Stimulated activated CD4-positive, alpha-beta T cell treated with anti-CD3 and anti-CD28 coated beads, Interleukin-4, amount 100 ng/mL, for 48 hours (primary cell): Measurements from ENCODE around the gene MYO15B.
"Not testable (repeated sequence)": the region's sequence is repeated elsewhere in the genome, so short reads cannot be mapped to it uniquely, and the experiment has no call there.

Experiments
- DNase-seq, 2 donors: peaks; one replicate each; pipeline ENCODE4 v3.0.0-alpha.2; 2020; ENCODE audit warnings: low read depth in 2 of 2

Gene MYO15B

GRCh38 chr17:75575728-75576127 is 11.9 kb upstream of the MYO15B start:
- DNase-seq: no peak

GRCh38 chr17:75576661-75577060 is 10.9 kb upstream of the MYO15B start:
- no peak for DNase-seq

- DNase-seq: peak; percentile 27 to 41
Observed at GRCh38 chr17:75581121-75581725, 6.4 kb upstream of the MYO15B start.

DNA sequence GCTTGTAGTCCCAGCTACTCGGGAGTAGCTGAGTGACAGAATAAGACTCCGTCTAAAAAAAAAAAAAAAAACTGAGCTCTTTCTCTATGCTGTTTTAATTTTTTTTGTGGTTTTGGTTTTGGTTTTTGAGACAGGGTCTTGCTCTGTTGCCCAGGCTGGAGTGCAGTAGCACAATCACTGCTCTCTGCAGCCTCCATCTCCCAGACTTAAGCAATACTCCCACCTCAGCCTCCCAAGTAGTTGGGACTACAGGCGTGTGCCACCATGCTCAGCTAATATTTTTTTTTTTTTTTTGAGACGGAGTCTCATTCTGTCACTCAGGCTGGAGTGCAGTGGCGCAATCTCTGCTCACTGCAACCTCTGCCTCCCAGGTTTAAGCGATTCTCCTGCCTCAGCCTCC is 4.4 kb upstream of the MYO15B start:
- not testable (repeated sequence) for DNase-seq

GRCh38 chr17:75584849-75585175 is 2.8 kb upstream of the MYO15B start:
- no peak for DNase-seq

- no peak for DNase-seq
Observed at GRCh38 chr17:75588596-75589011, 1.0 kb downstream of the MYO15B start.

- DNase-seq: peak; percentile 98 to 100
Observed at GRCh38 chr17:75589012-75589918, 1.7 kb downstream of the MYO15B start.

DNA sequence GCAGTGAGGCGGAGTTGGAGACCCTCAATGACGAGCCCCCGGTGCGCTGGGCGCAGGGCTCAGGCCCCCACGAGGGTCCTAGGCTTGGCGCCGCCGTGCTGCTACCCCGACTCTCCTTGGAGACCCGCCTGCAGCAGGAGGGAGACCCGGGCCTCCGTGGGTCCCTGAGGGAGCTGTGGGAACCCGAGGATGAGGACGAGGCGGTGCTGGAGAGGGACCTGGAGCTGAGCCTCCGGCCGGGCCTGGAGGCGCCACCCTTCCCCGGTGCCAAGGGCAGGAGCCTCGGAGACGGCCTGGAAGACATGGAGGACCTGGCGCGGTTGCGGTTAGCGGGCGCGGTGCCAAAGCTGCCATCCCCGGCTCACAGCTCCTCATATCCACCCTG is 2.3 kb downstream of the MYO15B start:
- DNase-seq: no peak

- no peak for DNase-seq
Observed at GRCh38 chr17:75590314-75590761, 2.7 kb downstream of the MYO15B start.

DNA sequence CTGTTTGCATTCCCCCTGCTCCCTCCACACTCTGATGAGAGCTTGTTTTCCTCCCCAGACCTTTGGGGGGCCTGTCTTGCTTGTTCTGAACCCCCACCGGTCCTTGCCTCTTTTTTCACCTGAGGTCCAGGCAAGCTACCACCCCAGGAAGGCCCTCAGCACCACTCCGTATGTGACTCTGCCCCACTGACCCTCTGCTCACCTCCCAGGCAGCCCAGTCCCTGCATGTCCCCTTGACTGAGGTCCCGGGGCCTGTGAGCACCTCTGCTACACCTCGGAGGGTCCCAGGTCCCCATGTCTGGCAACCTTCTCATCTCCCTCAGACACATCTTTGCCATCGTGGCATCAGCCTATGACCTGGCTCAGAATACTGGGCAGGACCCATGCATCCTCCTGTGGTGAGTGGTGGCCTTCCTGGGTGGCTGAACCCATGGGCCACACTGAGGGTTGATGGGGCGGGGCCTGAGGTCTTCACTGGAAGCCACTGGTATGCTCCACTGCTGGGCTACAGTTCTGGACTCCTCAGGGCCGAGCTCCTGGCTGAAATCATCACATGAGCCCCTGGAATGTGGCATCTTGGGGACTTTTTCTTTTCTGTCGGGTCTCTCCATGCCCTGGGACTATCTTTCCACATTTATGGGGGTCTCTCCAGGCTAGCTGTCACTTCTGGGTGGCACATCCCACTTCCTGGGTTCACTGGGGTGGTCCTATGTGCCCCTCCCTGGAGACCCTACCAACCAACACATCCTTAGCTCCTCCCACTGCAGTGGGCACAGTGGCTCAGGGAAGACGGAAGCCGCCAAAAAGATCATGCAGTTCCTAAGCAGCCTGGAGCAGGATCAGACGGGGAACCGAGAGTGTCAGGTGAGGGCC is 3.5 kb downstream of the MYO15B start:
- DNase-seq: no peak

- no peak for DNase-seq
Observed at GRCh38 chr17:75591722-75592302, 4.2 kb downstream of the MYO15B start.

GRCh38 chr17:75592348-75593020 is 4.9 kb downstream of the MYO15B start:
- DNase-seq: no peak

DNA sequence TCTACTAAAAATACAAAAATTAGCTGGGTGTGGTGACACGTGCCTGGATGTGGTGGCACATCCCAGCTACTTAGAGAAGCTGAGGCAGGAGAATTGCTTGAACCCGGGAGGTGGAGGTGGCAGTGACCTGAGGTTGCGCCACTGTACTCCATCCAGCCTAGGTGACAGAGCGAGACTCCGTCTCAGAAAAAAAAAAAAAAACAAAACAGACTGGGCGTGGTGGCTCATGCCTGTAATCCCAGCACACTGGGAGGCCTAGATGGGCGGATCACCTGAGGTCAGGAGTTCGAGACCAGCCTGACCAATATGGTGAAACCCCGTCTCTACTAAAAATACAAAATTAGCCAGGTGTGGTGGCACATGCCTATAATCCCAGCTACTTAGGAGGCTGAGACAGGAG is 5.8 kb downstream of the MYO15B start:
- DNase-seq: not testable (repeated sequence)

- no peak for DNase-seq
Observed at GRCh38 chr17:75594499-75595283, 7.1 kb downstream of the MYO15B start.

DNA sequence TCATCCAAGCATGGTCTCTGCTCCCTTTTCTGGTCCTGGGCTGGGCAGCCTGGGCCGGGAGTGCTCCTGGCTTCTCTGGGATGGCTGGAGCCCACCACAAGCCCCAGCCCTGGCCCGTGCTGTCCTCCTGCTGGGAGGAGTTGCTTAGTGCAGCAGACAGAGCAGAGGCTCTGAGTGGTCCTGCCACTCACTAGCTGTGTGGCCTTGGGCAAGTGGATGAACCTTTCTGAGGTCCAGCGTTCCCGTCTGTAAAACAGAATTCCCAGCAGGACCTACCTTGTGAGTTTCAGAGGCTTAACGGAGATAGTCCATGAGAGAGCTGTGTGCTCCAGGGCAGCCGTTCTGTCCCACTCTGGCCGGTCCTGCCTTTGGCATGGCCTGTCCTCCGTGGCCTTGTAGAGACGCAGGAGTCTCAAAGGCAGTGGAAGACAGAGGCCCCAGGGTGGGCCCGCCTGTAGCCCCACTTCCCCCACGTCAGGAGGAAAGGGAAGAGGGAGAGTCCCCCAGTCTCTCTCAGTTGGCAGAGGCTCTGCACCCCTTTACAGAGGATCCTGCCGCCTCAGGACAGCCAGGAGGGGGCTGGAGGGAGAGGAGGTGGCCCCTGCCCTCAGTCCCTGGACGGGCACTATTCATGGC is 7.8 kb downstream of the MYO15B start:
- no peak for DNase-seq

DNA sequence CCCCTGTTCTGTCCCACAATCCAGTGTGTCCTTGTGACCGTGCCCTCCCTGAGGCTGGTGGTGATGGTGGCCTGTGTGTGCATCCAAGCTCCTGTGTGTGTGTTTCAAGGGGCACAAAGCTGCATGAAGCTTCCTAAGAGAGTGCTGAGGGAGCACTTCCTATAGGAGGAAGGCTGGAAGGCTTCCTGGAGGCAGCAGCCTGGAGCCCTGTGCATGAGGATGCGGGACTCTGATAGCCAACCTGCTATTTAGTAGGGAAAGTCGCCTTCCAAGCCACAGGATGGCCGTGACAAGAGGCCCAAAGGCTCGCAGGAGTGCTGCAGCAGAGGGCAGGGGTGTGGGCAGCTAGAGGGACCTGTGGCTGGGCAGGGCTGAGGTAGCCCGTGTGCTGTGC is 8.3 kb downstream of the MYO15B start:
- no peak for DNase-seq

DNA sequence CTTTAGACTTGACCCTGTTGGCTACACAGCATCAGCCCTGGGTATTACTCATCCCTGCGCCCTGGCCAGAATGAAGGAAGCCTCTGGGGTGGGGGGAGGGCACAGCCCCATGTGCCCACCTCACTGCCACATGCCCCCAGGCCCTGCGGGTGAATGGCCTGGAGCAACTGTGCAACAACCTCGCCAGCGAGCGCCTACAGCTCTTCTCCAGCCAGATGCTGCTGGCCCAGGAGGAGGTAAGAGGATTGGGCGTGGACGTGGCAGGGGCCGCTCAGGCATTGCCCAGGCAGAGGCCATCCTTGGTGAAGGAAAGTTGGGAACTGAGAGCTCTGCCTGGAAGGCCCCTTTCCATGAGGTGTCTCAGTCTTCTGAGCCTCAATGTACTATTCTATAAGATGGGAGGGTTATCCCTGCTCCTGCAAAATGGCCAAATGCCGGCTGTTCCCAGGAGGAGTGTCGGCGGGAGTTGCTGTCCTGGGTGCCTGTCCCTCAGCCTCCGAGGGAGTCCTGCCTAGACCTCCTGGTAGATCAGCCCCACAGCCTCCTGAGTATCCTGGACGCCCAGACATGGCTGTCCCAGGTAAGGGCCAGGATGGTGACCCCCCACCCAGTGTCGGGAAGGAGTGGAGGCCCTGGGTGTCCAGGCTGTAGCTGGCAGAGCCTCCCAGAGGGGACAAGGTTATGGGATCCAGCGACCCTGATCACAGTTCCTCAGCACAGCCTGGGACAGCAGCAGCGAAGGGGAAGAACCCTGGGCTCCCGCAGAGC is 8.9 kb downstream of the MYO15B start:
- no peak for DNase-seq

DNA sequence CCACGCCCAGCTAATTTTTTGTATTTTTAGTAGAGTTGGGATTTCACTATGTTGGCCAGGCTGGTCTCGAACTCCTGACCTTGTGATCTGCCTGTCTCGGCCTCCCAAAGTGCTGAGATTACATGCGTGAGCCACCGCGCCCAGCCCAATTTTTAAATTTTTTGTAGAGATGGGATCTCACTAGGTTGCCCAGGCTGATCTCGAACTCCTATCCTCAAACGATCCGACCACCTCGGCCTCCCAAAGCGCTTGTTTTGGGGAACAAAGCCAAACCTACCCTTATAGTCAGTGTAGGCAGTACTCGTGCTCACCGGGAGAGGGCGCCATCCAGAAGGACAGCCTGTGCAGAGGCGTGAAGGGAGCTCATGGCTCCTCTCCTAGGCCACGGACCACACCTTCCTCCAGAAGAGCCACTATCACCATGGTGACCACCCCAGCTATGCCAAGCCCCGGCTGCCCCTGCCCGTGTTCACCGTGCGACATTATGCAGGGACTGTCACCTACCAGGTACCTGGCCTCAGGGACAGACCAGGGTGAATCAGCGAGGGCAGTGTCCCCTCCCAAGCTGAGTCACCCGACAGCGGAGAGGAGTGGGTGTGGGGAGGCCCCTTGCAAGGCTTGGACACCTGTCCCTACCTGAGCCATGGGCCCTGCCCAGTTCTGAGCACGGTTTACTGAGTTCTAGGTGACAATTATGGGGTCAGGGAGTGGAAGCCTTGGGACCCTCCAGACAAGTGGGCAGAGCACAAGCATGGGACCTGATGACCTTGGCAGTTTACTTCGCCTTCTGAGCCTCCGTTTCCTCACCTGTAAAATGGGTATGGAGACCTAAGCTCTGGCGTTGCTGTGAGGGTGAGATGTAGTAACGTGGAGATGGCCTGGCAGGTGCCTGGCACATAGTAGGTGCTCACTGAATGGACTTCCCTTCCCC is 13.7 kb downstream of the MYO15B start:
- DNase-seq: peak; percentile 54 to 67
